ENCODE measurements around the gene HTT. TPM values are rescaled to one million over a fixed set of nuclear protein-coding genes. Genes with fewer than 3 reads are reported as not detected.
A peak's percentile ranks its signal among the peaks of the same experiment; 100 is the strongest.

Gene HTT
- total RNA-seq, 1 experiment from 2014 or later, result 85.4 TPM

DNA sequence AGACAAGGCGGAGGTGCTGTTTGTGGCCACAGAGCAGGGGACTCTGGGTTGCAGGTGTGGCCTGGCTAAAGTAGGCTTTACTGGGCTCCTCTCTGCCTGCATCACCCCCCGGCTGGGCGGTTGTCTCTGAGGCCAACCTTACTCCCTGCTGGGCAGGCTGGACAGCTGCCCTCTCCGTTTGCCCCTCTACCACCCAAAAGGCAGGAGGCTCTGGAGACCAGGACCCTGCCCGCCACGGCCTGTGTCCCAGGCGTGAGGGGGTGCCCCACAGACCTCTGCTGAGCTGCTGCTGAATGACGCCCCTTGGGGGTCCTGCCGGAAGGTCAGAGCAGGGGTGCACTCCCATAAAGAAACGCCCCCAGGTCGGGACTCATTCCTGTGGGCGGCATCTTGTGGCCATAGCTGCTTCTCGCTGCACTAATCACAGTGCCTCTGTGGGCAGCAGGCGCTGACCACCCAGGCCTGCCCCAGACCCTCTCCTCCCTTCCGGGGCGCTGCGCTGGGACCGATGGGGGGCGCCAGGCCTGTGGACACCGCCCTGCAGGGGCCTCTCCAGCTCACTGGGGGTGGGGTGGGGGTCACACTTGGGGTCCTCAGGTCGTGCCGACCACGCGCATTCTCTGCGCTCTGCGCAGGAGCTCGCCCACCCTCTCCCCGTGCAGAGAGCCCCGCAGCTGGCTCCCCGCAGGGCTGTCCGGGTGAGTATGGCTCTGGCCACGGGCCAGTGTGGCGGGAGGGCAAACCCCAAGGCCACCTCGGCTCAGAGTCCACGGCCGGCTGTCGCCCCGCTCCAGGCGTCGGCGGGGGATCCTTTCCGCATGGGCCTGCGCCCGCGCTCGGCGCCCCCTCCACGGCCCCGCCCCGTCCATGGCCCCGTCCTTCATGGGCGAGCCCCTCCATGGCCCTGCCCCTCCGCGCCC is 1.1 kb upstream of the HTT start (continued):
- TF ChIP-seq, protein P1, sequence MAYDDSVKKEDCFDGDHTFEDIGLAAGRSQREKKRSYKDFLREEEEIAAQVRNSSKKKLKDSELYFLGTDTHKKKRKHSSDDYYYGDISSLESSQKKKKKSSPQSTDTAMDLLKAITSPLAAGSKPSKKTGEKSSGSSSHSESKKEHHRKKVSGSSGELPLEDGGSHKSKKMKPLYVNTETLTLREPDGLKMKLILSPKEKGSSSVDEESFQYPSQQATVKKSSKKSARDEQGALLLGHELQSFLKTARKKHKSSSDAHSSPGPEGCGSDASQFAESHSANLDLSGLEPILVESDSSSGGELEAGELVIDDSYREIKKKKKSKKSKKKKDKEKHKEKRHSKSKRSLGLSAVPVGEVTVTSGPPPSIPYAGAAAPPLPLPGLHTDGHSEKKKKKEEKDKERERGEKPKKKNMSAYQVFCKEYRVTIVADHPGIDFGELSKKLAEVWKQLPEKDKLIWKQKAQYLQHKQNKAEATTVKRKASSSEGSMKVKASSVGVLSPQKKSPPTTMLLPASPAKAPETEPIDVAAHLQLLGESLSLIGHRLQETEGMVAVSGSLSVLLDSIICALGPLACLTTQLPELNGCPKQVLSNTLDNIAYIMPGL (CRISPR knock-in tag; IDR thresholded peaks at IDR 0.05), result no peak; the same call in 1 of the 2 replicates
- TF ChIP-seq RELA (CRISPR knock-in tag; IDR thresholded peaks at IDR 0.05; ENCODE audit: borderline replicate concordance), result 0 out of 2 replicates have a peak, but pooled peaks have one; percentile 13
- 0 out of 2 replicates have a peak, but pooled peaks have one; percentile 33 for TF ChIP-seq CREM (CRISPR knock-in tag; IDR thresholded peaks at IDR 0.05)
- TF ChIP-seq, protein P2, sequence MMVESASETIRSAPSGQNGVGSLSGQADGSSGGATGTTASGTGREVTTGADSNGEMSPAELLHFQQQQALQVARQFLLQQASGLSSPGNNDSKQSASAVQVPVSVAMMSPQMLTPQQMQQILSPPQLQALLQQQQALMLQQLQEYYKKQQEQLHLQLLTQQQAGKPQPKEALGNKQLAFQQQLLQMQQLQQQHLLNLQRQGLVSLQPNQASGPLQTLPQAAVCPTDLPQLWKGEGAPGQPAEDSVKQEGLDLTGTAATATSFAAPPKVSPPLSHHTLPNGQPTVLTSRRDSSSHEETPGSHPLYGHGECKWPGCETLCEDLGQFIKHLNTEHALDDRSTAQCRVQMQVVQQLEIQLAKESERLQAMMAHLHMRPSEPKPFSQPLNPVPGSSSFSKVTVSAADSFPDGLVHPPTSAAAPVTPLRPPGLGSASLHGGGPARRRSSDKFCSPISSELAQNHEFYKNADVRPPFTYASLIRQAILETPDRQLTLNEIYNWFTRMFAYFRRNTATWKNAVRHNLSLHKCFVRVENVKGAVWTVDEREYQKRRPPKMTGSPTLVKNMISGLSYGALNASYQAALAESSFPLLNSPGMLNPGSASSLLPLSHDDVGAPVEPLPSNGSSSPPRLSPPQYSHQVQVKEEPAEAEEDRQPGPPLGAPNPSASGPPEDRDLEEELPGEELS (CRISPR knock-in tag; IDR thresholded peaks at IDR 0.05), result peak; percentile 52; the same call in 1 of the 2 replicates

DNA sequence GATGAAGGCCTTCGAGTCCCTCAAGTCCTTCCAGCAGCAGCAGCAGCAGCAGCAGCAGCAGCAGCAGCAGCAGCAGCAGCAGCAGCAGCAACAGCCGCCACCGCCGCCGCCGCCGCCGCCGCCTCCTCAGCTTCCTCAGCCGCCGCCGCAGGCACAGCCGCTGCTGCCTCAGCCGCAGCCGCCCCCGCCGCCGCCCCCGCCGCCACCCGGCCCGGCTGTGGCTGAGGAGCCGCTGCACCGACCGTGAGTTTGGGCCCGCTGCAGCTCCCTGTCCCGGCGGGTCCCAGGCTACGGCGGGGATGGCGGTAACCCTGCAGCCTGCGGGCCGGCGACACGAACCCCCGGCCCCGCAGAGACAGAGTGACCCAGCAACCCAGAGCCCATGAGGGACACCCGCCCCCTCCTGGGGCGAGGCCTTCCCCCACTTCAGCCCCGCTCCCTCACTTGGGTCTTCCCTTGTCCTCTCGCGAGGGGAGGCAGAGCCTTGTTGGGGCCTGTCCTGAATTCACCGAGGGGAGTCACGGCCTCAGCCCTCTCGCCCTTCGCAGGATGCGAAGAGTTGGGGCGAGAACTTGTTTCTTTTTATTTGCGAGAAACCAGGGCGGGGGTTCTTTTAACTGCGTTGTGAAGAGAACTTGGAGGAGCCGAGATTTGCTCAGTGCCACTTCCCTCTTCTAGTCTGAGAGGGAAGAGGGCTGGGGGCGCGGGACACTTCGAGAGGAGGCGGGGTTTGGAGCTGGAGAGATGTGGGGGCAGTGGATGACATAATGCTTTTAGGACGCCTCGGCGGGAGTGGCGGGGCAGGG is 568 bp downstream of the HTT start:
- peak; percentile 33 for ATAC-seq
- TF ChIP-seq ZNF423 (CRISPR knock-in tag; IDR thresholded peaks at IDR 0.05) (no peak), TEAD4 (CRISPR knock-in tag; IDR thresholded peaks at IDR 0.05) (no peak), SMAD3 (CRISPR knock-in tag; IDR thresholded peaks at IDR 0.05; ENCODE audit: borderline replicate concordance) (no peak)
- TF ChIP-seq, protein P3, sequence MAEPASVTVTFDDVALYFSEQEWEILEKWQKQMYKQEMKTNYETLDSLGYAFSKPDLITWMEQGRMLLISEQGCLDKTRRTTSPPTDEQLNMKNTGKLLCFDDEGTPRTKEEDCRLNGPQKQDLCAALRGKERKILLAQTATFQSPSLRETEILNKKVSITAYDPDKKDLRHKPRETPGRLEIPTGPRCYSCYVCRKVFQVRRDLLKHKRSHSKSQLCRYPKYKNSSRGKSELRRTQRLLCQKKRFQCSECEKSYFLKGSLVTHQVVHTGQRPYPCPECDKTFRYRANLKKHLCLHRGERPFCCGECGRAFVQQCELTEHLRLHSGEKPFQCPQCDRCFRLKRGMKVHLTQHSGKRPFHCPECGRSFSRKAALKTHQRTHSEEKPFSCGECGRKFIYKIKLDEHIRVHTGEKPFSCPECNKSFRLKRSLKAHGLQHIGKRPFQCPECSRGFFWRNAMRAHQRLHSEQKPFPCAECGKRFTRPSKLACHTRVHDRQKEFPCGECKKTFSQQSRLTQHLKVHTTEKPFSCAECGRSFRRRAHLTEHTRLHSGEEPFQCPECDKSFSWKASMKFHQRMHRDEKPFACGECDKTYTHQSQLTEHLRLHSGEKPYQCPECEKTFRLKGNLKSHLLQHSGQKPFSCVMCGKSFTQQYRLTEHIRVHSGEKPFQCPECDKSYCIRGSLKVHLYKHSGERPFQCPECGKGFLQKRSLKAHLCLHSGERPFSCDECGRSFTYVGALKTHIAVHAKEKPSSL (CRISPR knock-in tag; conservative IDR thresholded peaks at IDR 0.05), result no peak
- TF ChIP-seq, protein P4, sequence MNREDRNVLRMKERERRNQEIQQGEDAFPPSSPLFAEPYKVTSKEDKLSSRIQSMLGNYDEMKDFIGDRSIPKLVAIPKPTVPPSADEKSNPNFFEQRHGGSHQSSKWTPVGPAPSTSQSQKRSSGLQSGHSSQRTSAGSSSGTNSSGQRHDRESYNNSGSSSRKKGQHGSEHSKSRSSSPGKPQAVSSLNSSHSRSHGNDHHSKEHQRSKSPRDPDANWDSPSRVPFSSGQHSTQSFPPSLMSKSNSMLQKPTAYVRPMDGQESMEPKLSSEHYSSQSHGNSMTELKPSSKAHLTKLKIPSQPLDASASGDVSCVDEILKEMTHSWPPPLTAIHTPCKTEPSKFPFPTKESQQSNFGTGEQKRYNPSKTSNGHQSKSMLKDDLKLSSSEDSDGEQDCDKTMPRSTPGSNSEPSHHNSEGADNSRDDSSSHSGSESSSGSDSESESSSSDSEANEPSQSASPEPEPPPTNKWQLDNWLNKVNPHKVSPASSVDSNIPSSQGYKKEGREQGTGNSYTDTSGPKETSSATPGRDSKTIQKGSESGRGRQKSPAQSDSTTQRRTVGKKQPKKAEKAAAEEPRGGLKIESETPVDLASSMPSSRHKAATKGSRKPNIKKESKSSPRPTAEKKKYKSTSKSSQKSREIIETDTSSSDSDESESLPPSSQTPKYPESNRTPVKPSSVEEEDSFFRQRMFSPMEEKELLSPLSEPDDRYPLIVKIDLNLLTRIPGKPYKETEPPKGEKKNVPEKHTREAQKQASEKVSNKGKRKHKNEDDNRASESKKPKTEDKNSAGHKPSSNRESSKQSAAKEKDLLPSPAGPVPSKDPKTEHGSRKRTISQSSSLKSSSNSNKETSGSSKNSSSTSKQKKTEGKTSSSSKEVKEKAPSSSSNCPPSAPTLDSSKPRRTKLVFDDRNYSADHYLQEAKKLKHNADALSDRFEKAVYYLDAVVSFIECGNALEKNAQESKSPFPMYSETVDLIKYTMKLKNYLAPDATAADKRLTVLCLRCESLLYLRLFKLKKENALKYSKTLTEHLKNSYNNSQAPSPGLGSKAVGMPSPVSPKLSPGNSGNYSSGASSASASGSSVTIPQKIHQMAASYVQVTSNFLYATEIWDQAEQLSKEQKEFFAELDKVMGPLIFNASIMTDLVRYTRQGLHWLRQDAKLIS (CRISPR knock-in tag; IDR thresholded peaks at IDR 0.05; ENCODE audit: borderline replicate concordance), result no peak
- TF ChIP-seq, protein P5, sequence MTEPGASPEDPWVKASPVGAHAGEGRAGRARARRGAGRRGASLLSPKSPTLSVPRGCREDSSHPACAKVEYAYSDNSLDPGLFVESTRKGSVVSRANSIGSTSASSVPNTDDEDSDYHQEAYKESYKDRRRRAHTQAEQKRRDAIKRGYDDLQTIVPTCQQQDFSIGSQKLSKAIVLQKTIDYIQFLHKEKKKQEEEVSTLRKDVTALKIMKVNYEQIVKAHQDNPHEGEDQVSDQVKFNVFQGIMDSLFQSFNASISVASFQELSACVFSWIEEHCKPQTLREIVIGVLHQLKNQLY (CRISPR knock-in tag; IDR thresholded peaks at IDR 0.05), result no peak
- TF ChIP-seq, protein P6, sequence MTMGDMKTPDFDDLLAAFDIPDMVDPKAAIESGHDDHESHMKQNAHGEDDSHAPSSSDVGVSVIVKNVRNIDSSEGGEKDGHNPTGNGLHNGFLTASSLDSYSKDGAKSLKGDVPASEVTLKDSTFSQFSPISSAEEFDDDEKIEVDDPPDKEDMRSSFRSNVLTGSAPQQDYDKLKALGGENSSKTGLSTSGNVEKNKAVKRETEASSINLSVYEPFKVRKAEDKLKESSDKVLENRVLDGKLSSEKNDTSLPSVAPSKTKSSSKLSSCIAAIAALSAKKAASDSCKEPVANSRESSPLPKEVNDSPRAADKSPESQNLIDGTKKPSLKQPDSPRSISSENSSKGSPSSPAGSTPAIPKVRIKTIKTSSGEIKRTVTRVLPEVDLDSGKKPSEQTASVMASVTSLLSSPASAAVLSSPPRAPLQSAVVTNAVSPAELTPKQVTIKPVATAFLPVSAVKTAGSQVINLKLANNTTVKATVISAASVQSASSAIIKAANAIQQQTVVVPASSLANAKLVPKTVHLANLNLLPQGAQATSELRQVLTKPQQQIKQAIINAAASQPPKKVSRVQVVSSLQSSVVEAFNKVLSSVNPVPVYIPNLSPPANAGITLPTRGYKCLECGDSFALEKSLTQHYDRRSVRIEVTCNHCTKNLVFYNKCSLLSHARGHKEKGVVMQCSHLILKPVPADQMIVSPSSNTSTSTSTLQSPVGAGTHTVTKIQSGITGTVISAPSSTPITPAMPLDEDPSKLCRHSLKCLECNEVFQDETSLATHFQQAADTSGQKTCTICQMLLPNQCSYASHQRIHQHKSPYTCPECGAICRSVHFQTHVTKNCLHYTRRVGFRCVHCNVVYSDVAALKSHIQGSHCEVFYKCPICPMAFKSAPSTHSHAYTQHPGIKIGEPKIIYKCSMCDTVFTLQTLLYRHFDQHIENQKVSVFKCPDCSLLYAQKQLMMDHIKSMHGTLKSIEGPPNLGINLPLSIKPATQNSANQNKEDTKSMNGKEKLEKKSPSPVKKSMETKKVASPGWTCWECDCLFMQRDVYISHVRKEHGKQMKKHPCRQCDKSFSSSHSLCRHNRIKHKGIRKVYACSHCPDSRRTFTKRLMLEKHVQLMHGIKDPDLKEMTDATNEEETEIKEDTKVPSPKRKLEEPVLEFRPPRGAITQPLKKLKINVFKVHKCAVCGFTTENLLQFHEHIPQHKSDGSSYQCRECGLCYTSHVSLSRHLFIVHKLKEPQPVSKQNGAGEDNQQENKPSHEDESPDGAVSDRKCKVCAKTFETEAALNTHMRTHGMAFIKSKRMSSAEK (CRISPR knock-in tag; IDR thresholded peaks at IDR 0.05; ENCODE audit: borderline replicate concordance), result no peak
- TF ChIP-seq, protein P7, sequence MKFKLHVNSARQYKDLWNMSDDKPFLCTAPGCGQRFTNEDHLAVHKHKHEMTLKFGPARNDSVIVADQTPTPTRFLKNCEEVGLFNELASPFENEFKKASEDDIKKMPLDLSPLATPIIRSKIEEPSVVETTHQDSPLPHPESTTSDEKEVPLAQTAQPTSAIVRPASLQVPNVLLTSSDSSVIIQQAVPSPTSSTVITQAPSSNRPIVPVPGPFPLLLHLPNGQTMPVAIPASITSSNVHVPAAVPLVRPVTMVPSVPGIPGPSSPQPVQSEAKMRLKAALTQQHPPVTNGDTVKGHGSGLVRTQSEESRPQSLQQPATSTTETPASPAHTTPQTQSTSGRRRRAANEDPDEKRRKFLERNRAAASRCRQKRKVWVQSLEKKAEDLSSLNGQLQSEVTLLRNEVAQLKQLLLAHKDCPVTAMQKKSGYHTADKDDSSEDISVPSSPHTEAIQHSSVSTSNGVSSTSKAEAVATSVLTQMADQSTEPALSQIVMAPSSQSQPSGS (CRISPR knock-in tag; IDR thresholded peaks at IDR 0.05; ENCODE audit: borderline replicate concordance, low read depth), result no peak
- TF ChIP-seq, protein P8, sequence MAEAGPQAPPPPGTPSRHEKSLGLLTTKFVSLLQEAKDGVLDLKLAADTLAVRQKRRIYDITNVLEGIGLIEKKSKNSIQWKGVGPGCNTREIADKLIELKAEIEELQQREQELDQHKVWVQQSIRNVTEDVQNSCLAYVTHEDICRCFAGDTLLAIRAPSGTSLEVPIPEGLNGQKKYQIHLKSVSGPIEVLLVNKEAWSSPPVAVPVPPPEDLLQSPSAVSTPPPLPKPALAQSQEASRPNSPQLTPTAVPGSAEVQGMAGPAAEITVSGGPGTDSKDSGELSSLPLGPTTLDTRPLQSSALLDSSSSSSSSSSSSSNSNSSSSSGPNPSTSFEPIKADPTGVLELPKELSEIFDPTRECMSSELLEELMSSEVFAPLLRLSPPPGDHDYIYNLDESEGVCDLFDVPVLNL (CRISPR knock-in tag; IDR thresholded peaks at IDR 0.05; ENCODE audit: borderline replicate concordance, low read depth), result no peak

More for the DNA sequence above, 568 bp downstream of the HTT start:
- peak overlapping the region; percentile 93 for H3K4me3 Mint-ChIP-seq
- H3K27ac Mint-ChIP-seq, result peak overlapping the region; percentile 96
- H3K27me3 Mint-ChIP-seq (ENCODE audit: low read depth), result no peaks in the 10 kb centered on the region
- ChIA-PET POLR2A (no interaction called here), CTCF (interaction anchor here (0.6 kb wide), 1 partner anchor 205 kb away, joined by 4 read pairs; no protein-coding TSS in a partner anchor)
- no peaks in the 10 kb centered on the region for H3K9me3 Mint-ChIP-seq
- H3K4me1 Mint-ChIP-seq, result peaks cover 13% of the 10 kb centered on the region
- peak; percentile 71 for DNase-seq (ENCODE audit: low spot score)
- H3K36me3 Mint-ChIP-seq, result no peaks in the 10 kb centered on the region

Measured in WTC11 (cell line).